ENCODE data around the gene C20orf96.

- TF ChIP-seq, protein P1, sequence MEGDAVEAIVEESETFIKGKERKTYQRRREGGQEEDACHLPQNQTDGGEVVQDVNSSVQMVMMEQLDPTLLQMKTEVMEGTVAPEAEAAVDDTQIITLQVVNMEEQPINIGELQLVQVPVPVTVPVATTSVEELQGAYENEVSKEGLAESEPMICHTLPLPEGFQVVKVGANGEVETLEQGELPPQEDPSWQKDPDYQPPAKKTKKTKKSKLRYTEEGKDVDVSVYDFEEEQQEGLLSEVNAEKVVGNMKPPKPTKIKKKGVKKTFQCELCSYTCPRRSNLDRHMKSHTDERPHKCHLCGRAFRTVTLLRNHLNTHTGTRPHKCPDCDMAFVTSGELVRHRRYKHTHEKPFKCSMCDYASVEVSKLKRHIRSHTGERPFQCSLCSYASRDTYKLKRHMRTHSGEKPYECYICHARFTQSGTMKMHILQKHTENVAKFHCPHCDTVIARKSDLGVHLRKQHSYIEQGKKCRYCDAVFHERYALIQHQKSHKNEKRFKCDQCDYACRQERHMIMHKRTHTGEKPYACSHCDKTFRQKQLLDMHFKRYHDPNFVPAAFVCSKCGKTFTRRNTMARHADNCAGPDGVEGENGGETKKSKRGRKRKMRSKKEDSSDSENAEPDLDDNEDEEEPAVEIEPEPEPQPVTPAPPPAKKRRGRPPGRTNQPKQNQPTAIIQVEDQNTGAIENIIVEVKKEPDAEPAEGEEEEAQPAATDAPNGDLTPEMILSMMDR (IDR thresholded peaks at IDR 0.05; ENCODE audit: extremely low read depth in 1 of 2, insufficient read depth in 1 of 2, low read depth in 1 of 2, low read length in 2 of 2), result no peak
- no peak for TF ChIP-seq EZH2 (IDR thresholded peaks at IDR 0.05; ENCODE audit: borderline replicate concordance, low read depth, low read length, severe bottlenecking)
- no peak for TF ChIP-seq POLR2A (IDR thresholded peaks at IDR 0.05; ENCODE audit: low read depth, low read length)
- no peak for TF ChIP-seq MAX (IDR thresholded peaks at IDR 0.05; ENCODE audit: insufficient read depth, insufficient read length)
- TF ChIP-seq JUN (IDR thresholded peaks at IDR 0.05; ENCODE audit: borderline replicate concordance, insufficient read depth, insufficient read length, low read depth), result no peak
- TF ChIP-seq POLR2AphosphoS5 (IDR thresholded peaks at IDR 0.05; ENCODE audit: insufficient read depth, low read depth, low read length), result no peak
These were observed 15.2 kb upstream of the C20orf96 start for GRCh38 chr20:305745-306144.
